Stomach smooth muscle (tissue), 2 donors: Measurements from ENCODE around the gene SCN4A.

ENCODE experiments used
- H3K27ac ChIP-seq: one replicate; pipeline ENCODE4 v1.7.0; 2013; ENCODE audit warnings: mild to moderate bottlenecking, low read length, inconsistent platforms
- H3K27me3 ChIP-seq, 2 donors: one replicate each; pipeline ENCODE4 v1.7.0; 2013; ENCODE audit warnings: low read length in 2 of 2; ENCODE audit not compliant: insufficient read depth in 2 of 2, control insufficient read depth in 1 of 2
- H3K36me3 ChIP-seq, 2 donors: one replicate each; pipeline ENCODE4 v1.7.0; 2013; ENCODE audit warnings: low read length in 2 of 2; ENCODE audit not compliant: control insufficient read depth in 2 of 2, insufficient read depth in 2 of 2
- H3K4me1 ChIP-seq: one replicate; pipeline ENCODE4 v1.7.0; 2013; ENCODE audit warnings: low read length; ENCODE audit not compliant: control insufficient read depth, insufficient read depth
- H3K4me3 ChIP-seq, 2 donors: one replicate each; pipeline ENCODE4 v1.7.0; 2013; ENCODE audit warnings: low read length in 2 of 2
- H3K9ac ChIP-seq, 2 donors: one replicate each; pipeline ENCODE4 v1.7.0; 2013; ENCODE audit warnings: low read length in 2 of 2, mild to moderate bottlenecking in 1 of 2
- H3K9me3 ChIP-seq, 2 donors: one replicate each; pipeline ENCODE4 v1.7.0; 2013; ENCODE audit warnings: low read length in 2 of 2; ENCODE audit not compliant: control insufficient read depth in 2 of 2
- donor health status: healthy.
- donor health status: Pancreatic carcinoma.

Gene SCN4A

DNA sequence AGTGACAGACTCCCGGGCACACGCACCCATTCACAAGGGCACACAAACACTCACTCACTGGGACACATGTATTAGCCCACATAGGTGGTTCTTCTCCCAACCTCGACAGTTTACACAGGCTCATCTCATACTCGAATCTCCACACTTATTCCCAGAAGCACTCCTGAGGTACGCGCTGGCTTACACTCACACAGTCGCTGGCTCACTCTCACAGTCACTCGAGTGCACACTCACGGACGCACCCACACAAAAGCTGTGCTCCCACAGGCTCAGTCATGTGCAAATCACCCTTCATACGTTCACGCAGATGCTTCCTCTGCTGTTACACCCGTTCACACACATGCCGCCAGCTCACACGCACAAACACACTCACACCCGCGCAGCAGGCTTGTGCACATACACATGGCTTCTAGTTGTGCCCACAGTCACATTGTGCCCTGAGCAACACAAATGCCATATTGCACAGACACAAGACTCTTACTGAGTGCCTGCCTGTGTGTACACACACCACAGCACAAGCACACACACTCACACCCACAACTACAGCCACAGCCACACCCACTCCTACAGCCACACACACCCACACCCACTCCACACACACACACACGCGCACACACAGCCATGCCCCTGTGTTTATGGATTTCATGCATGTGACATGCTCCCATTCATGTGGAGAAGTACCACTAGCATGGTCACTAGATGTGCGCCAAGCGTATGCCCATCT lies 17.1 kb upstream of the SCN4A start:
- Histone ChIP-seq H3K4me1 (peaks cover 14% of the 10 kb centered on the region), H3K9ac (no peak overlapping the region), H3K4me3 (no peak overlapping the region), H3K27me3 (peaks cover 23 to 33% of the 10 kb centered on the region in 2 donors), H3K9me3 (no peaks in the 10 kb centered on the region), H3K27ac (no peak overlapping the region), H3K36me3 (no peaks in the 10 kb centered on the region)

DNA sequence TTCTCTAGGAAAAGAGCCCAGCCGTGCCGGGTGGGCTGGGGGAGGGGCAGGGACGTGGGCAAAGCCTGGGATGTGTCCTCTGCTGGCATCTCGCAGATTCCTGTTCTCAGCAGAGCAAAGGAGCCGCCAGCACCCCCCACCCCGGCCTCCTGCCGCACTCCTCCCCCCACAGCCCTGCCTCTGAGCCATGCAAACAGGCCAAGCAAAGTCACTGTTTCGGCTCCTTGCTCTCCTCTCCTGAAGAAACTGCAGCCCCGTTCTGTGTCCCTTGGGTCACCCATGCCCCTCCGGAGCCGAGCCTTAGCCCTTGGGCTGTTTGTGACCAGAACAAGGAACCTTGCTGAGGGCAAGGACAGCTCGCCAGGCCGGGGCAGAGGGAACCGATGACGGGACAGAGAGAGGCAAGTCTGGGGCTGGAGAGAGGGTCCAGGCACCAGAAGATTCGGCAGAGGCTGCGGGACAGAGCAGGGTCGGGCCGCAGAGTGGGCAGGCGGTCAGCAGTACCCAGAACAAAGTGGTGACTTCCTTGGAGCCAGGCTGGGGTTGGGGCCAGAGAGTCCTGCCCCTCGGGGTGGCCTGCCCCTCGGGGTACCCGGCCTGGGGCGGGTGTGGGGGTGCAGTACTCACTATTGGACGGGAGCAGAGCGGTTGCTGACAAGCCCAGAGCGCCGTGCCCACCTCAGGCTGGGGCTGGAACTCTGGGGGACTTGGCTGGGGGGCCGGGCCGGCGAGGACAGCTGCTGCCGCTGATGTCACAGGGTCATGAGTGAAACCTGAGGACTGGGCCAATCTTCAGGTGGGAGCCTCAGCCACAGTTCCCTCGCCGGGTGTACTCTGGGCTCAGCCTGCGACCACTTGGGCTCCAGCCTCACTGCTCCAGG lies 16.3 kb upstream of the SCN4A start:
- Histone ChIP-seq H3K27me3 (peaks cover 23 to 33% of the 10 kb centered on the region in 2 donors), H3K9me3 (no peaks in the 10 kb centered on the region), H3K4me3 (peak overlapping the region in 1 of 2 donors; percentile 29), H3K9ac (no peak overlapping the region), H3K4me1 (peaks cover 15% of the 10 kb centered on the region), H3K36me3 (no peaks in the 10 kb centered on the region), H3K27ac (no peak overlapping the region)

DNA sequence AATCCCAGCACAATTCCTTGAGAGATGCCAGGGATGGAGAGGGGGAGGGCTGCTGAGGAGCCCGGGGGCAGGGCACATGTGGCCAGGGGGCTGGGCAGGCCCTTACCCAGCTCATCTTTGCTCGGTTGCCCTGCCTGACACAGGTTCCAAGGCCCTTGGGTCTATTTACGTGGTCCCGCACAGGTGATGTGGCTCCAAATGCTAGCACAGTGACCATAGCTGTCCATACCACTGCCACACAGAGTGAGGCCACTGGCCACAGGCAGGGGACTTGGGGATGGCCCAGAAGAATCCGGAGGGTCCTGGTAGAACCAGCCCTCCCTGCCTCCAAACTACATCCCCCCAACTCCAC lies 15.4 kb upstream of the SCN4A start:
- H3K4me1 ChIP-seq = peaks cover 21% of the 10 kb centered on the region
- H3K9me3 ChIP-seq = no peaks in the 10 kb centered on the region
- no peak overlapping the region for H3K4me3 ChIP-seq
- H3K27ac ChIP-seq = no peak overlapping the region
- no peak overlapping the region for H3K9ac ChIP-seq
- peaks cover 23 to 33% of the 10 kb centered on the region in 2 donors for H3K27me3 ChIP-seq
- H3K36me3 ChIP-seq = no peaks in the 10 kb centered on the region

DNA sequence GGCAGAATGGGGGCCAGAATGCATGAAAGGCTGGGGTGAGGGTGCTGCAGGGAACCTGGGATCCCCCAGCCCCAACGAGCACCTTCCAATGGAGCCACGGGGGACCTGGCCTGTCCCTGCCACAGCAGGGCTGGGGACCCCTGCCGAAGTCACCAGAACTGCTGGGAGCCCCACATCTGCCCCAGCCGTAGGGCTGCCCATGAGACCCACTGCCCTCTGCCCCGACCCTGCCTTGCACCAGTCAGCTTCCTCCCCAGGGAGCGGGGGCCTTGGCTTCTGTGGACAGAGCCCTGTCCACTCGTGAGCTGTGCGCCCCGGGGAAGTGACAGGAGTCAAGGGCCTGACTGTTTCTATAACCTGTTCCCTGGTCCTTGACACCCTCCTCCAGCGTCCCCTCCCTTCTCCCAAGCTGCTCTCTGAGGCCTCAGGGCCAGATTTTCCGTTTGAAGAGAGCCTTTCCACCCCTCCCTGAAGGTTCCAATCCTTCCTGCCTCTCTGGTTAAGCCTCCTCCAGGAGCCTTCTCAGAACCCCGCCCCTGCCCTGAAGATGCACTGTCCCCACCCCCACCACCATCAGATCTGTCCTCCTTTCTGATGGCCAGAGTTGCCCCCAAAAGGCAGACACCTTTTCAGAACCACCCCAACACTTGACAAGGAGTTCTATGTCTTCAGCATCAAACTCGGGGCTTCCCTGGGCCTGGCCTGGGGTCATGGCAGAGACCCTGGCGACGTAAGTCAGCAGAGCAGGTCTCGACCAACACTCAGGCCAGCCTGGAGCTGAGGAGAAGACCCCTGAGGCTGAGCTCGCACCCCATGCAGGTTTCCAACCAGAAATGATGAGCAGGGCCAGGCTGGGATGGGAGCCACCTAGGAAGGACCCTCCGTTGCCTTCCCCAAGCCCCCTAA lies 14.8 kb upstream of the SCN4A start:
- peaks cover 21 to 30% of the 10 kb centered on the region in 2 donors for H3K27me3 ChIP-seq
- H3K9ac ChIP-seq = no peak overlapping the region
- no peaks in the 10 kb centered on the region for H3K36me3 ChIP-seq
- no peaks in the 10 kb centered on the region for H3K9me3 ChIP-seq
- no peak overlapping the region for H3K4me3 ChIP-seq
- H3K27ac ChIP-seq = no peak overlapping the region
- H3K4me1 ChIP-seq = peaks cover 21% of the 10 kb centered on the region

DNA sequence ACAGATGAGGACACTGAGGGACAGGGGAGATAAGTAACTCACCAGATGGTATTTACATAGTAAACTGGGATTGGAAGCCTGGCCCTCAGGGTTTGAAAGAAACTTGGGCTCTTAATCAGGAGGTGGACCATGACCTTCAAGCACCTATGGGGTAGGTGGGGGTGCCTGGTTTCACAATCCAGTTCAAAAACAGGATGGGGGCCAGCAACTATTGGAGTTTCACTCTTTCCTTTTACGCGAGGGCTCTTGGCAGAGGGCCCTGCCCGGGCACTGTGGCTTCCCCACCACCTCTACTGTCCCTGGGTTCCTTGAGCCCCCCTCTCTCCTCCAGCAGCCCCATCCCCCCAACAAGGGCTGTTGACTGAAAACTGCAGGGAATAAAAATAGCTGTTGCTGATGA lies 14.1 kb upstream of the SCN4A start:
- no peak overlapping the region for H3K9ac ChIP-seq
- H3K4me3 ChIP-seq = no peak overlapping the region
- H3K4me1 ChIP-seq = peaks cover 21% of the 10 kb centered on the region
- H3K27ac ChIP-seq = no peak overlapping the region
- H3K9me3 ChIP-seq = no peaks in the 10 kb centered on the region
- H3K27me3 ChIP-seq = peaks cover 15 to 24% of the 10 kb centered on the region in 2 donors
- no peaks in the 10 kb centered on the region for H3K36me3 ChIP-seq

DNA sequence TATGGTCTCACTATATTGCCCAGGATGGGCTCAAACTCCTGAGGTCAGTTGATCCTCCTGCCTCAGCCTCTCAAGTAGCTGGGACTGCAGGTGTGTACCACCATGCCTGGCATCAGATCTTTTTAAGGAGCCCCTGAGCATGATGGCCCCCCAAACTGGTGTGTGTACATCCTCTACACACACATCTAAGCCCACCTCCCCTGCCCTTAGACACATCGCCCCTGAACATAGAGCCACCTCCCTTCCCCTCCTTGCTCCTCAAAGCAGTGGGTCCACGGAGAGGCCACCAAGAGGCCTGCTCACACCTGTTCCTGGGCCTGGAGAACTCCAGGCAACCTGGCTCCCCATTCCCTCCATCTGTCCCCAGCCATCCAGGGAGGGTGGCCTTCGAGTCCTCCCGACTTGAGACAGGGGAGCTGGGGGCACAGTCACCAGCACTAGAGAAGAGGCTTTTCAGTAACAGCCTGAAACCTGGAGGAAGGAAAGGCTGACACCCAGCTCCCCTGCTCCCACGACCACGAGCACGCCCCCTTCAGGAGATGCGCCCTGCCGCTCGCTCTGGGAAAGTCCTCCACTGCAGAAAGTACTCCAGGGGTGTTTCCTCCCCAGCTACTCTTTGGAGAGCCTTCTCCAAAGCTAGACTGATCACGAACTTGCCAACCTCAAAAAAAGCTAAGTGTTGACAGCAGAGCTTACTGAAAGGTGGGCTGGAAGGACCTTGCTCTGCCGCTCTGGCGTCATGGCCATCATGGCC lies 12.8 kb upstream of the SCN4A start:
- Histone ChIP-seq H3K4me3 (no peak overlapping the region), H3K27ac (no peak overlapping the region), H3K36me3 (no peaks in the 10 kb centered on the region), H3K9ac (no peak overlapping the region), H3K4me1 (peaks cover 21% of the 10 kb centered on the region), H3K27me3 (peaks cover 11 to 16% of the 10 kb centered on the region in 2 donors), H3K9me3 (no peaks in the 10 kb centered on the region)

DNA sequence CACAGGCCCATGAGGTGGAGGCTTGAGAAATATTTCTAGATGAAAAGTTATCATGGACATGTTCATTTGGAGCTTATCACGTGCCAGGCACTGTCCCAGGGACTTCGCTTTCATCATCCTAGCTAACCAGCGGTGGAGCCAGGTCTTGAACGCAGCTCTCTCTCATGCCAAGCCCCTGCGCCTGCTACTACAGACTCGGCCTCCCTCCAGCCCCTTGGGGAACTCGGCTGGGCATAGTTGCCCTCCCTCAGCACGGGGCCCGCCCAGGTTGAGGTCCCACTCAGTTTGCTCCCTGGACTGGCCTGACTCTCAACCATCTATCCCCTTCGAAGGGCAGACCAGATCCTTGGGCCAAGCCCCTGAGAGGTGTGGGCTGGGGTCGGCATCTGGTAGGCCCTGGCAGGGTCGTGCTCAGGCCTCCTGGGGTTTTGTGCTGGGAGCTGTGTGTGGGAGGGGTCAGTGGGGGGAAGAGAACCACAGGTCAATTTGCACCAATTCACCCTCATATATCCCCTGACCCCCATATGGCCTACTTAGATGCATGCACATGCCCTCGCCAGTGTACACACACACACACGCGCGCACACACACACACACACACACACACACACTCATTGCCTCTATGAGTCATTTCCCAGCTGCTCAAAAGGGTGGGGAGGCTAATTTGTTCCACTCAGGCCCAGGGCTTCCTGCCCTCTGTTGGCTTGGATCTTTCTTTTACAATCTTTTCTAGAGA lies 12.1 kb upstream of the SCN4A start:
- Histone ChIP-seq H3K9me3 (no peaks in the 10 kb centered on the region), H3K4me3 (no peak overlapping the region), H3K4me1 (peaks cover 21% of the 10 kb centered on the region), H3K9ac (no peak overlapping the region), H3K36me3 (no peaks in the 10 kb centered on the region), H3K27me3 (peaks cover 5 to 8% of the 10 kb centered on the region in 2 donors), H3K27ac (no peak overlapping the region)

DNA sequence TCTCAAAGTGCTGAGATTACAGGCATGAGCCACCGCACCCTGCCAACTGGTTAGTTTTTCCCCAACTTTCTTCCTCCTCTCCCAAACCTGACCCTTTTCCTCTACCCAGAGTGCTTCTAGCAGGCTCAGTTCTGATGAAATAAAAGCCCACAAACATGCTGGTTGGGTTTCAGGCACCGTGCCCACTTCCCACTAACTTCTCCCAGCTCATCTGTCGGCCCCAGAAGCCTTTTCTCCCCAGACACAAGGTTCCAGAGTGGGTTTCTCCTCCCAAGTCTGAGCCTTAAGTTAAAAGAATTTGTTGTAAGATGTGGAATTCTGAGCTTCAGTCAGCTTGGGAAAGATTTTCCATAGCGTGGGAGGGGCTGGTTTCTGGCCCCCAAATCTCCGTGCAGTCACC lies 11.5 kb upstream of the SCN4A start:
- Histone ChIP-seq H3K9ac (no peak overlapping the region), H3K9me3 (no peaks in the 10 kb centered on the region), H3K27ac (no peak overlapping the region), H3K36me3 (no peaks in the 10 kb centered on the region), H3K4me1 (peaks cover 18% of the 10 kb centered on the region), H3K27me3 (peaks cover 0 to 3% of the 10 kb centered on the region in 2 donors), H3K4me3 (no peak overlapping the region)

DNA sequence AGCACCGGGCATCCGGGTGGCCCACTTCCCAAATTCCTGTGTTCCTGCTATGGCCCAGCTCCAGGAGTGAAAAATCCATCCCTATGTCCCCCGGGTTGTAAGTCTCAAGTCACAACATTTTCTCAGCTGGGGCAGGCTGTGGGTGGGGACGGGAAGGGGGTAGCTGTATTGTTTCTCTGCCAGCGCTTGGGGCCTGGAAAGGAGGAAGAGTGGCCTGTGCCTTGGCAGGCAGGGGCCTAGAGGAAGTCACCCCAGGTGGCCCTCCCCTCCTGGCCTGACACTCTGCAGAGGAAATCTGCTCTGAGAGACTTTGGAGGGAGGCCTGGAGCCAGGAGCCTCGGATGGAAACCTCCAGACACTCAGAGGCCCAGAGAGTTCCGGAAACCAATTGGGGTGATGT lies 10.6 kb upstream of the SCN4A start:
- H3K27me3 ChIP-seq = no peaks in the 10 kb centered on the region

More for the DNA sequence above, 10.6 kb upstream of the SCN4A start:
- Histone ChIP-seq H3K4me1 (peaks cover 16% of the 10 kb centered on the region), H3K36me3 (no peaks in the 10 kb centered on the region), H3K27ac (no peak overlapping the region), H3K4me3 (no peak overlapping the region), H3K9me3 (no peaks in the 10 kb centered on the region), H3K9ac (no peak overlapping the region)
